HEK293 (cell line): ENCODE results near the gene SPTBN1.

Experiments used
- CTCF ChIA-PET: fragments of 350-600 bp; formaldehyde crosslinking; extraction: SDS; loops from one replicate; lab custom pipeline; 2021; ENCODE audit warnings: antibody characterized with exemption; lab: Yijun Ruan, JAX
- POLR2A ChIA-PET: fragments of 300-600 bp; formaldehyde crosslinking; extraction: SDS; loops from one replicate; lab custom pipeline; 2020; ENCODE audit warnings: antibody characterized with exemption, inconsistent platforms; lab: Yijun Ruan, JAX
- H3K27ac ChIP-seq: fragments of 200-500 bp; sonication (Bioruptor generic); 2 replicates; pipeline ENCODE4 v1.5.1; 2014; ENCODE audit warnings: low read depth, low read length, control low read depth, inconsistent platforms; ENCODE audit errors: extremely low read depth
- H3K36me3 ChIP-seq, 2 experiments: fragments of 200-500 bp in 1 of 2; sonication (Bioruptor generic) in 1 of 2; 1 replicate in 1 of 2; 2 replicates in 1 of 2; pipeline ENCODE4 v1.5.1; 2014 to 2017; ENCODE audit warnings: inconsistent platforms in 2 of 2, low read length in 2 of 2; ENCODE audit not compliant: control insufficient read depth in 2 of 2, insufficient read depth in 1 of 2
- H3K4me1 ChIP-seq: fragments of 200-500 bp; sonication (Bioruptor generic); 2 replicates; pipeline ENCODE4 v1.5.1; 2014; ENCODE audit warnings: mild to moderate bottlenecking, low read length, inconsistent platforms; ENCODE audit not compliant: control insufficient read depth, insufficient read depth
- H3K4me3 ChIP-seq: 2 replicates; pipeline ENCODE4 v1.5.1; 2011; ENCODE audit warnings: low read depth, mild to moderate bottlenecking, control low read depth, low read length, moderate library complexity
- H3K9me3 ChIP-seq: fragments of 200-500 bp; sonication (Bioruptor generic); 2 replicates; pipeline ENCODE4 v1.5.1; 2014; ENCODE audit warnings: low read depth, low read length, inconsistent platforms; ENCODE audit not compliant: control insufficient read depth, insufficient read depth
- ATF2 ChIP-seq: fragments of 450-650 bp; formaldehyde crosslinking; IDR thresholded peaks from 2 replicates; pipeline ENCODE4 v1.5.1; 2016; ENCODE audit warnings: missing biosample characterization, missing genetic modification characterization, low read depth
- FEZF1 ChIP-seq: fragments of 450-650 bp; formaldehyde crosslinking; IDR thresholded peaks from 2 replicates; pipeline ENCODE4 v1.5.1; 2016; ENCODE audit warnings: missing biosample characterization, missing genetic modification characterization
- GLI4 ChIP-seq: fragments of 450-650 bp; formaldehyde crosslinking; IDR thresholded peaks from 2 replicates; pipeline ENCODE4 v1.5.1; 2016; ENCODE audit warnings: missing biosample characterization, missing genetic modification characterization
- HOXC10 ChIP-seq: sonication (generic); formaldehyde crosslinking; IDR thresholded peaks from 2 replicates; pipeline ENCODE4 v1.8.1; 2023; ENCODE audit warnings: mild to moderate bottlenecking, missing genetic modification reagents
- KLF8 ChIP-seq: fragments of 450-650 bp; formaldehyde crosslinking; IDR thresholded peaks from 2 replicates; pipeline ENCODE4 v1.5.1; 2016; ENCODE audit warnings: missing biosample characterization, missing genetic modification characterization
- OSR2 ChIP-seq: fragments of 450-650 bp; formaldehyde crosslinking; IDR thresholded peaks from 2 replicates; pipeline ENCODE4 v1.5.1; 2016; ENCODE audit warnings: missing biosample characterization, missing genetic modification characterization
- REST ChIP-seq: fragments of 450-650 bp; formaldehyde crosslinking; IDR thresholded peaks from 2 replicates; pipeline ENCODE4 v1.5.1; 2016; ENCODE audit warnings: missing biosample characterization, missing genetic modification characterization
- SETDB1 ChIP-seq: IDR thresholded peaks from one replicate; pipeline ENCODE4 v1.6.1; 2017; ENCODE audit warnings: mild to moderate bottlenecking, low read length, moderate library complexity, mixed read lengths; ENCODE audit not compliant: insufficient read length
- TRIM28 ChIP-seq: IDR thresholded peaks from 2 replicates; pipeline ENCODE4 v1.6.1; 2011; ENCODE audit warnings: low read length, control low read depth, borderline replicate concordance
- ZNF140 ChIP-seq: fragments of 450-650 bp; formaldehyde crosslinking; IDR thresholded peaks from 2 replicates; pipeline ENCODE4 v1.5.1; 2016; ENCODE audit warnings: missing biosample characterization, missing genetic modification characterization
- ZNF155 ChIP-seq: fragments of 450-650 bp; formaldehyde crosslinking; IDR thresholded peaks from 2 replicates; pipeline ENCODE4 v1.5.1; 2016; ENCODE audit warnings: missing biosample characterization, missing genetic modification characterization
- ZNF24 ChIP-seq: fragments of 450-650 bp; formaldehyde crosslinking; IDR thresholded peaks from 2 replicates; pipeline ENCODE4 v1.5.1; 2016; ENCODE audit warnings: missing biosample characterization, missing genetic modification characterization
- ZNF248 ChIP-seq: fragments of 450-650 bp; formaldehyde crosslinking; IDR thresholded peaks from 2 replicates; pipeline ENCODE4 v1.5.1; 2017; ENCODE audit warnings: missing biosample characterization, missing genetic modification characterization
- ZNF302 ChIP-seq: fragments of 450-650 bp; formaldehyde crosslinking; IDR thresholded peaks from 2 replicates; pipeline ENCODE4 v1.5.1; 2016; ENCODE audit warnings: missing biosample characterization, missing genetic modification characterization, low read depth
- ZNF311 ChIP-seq: fragments of 450-650 bp; formaldehyde crosslinking; IDR thresholded peaks from 2 replicates; pipeline ENCODE4 v1.5.1; 2017; ENCODE audit warnings: missing biosample characterization, missing genetic modification characterization, borderline replicate concordance
- ZNF350 ChIP-seq: fragments of 450-650 bp; formaldehyde crosslinking; IDR thresholded peaks from 2 replicates; pipeline ENCODE4 v1.5.0; 2017; ENCODE audit warnings: missing biosample characterization, mild to moderate bottlenecking, missing genetic modification characterization
- ZNF394 ChIP-seq: fragments of 450-650 bp; formaldehyde crosslinking; IDR thresholded peaks from 2 replicates; pipeline ENCODE4 v1.5.1; 2016; ENCODE audit warnings: missing biosample characterization, missing genetic modification characterization, mild to moderate bottlenecking, moderate library complexity, borderline replicate concordance
- ZNF529 ChIP-seq: fragments of 450-650 bp; formaldehyde crosslinking; IDR thresholded peaks from 2 replicates; pipeline ENCODE4 v1.5.1; 2017; ENCODE audit warnings: missing genetic modification characterization, missing biosample characterization; ENCODE audit not compliant: insufficient replicate concordance
- ZNF560 ChIP-seq: fragments of 450-650 bp; formaldehyde crosslinking; IDR thresholded peaks from 2 replicates; pipeline ENCODE4 v1.5.1; 2017; ENCODE audit warnings: missing biosample characterization, missing genetic modification characterization, borderline replicate concordance
- ZNF692 ChIP-seq: fragments of 450-650 bp; formaldehyde crosslinking; IDR thresholded peaks from 2 replicates; pipeline ENCODE4 v1.5.1; 2016; ENCODE audit warnings: missing biosample characterization, missing genetic modification characterization
- TF ChIP-seq, protein P1 (sequence below): fragments of 450-650 bp; IDR thresholded peaks from 2 replicates; pipeline ENCODE4 v1.5.1; 2018; ENCODE audit warnings: missing biosample characterization, missing genetic modification characterization
- TF ChIP-seq, protein P2 (sequence below): fragments of 450-650 bp; formaldehyde crosslinking; IDR thresholded peaks from 2 replicates; pipeline ENCODE4 v1.5.1; 2016; ENCODE audit warnings: missing biosample characterization, missing genetic modification characterization, borderline replicate concordance

SPTBN1 gene

DNA sequence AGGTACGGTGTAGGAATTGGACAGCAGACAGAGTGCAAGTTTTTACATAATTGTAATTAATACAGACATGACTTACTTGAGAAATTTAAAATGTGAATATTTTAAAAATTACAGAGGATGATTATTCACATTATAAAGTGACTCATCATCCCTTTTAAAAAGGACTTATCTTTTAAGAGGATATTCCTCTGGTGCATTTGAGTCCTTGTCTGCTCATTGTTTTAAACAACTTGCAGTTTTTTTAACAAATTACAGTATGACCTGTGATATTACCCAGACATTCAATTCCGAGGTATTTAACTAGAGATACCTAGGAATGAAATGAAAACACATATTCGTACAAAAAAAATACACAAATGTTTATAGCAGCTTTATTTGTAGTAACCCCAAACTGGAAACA is 38.0 kb downstream of the SPTBN1 start:
- Histone ChIP-seq H3K36me3 (no peaks in the 10 kb centered on the region; a peak in 1 of 3 replicates), H3K27ac (no peak overlapping the region), H3K4me3 (no peak overlapping the region), H3K4me1 (peaks cover 7% of the 10 kb centered on the region), H3K9me3 (no peaks in the 10 kb centered on the region)
- no peak for TF ChIP-seq ZNF302 (tag by site-specific recombination)
- peak; percentile 38; the same call in 1 of the 2 replicates for TF ChIP-seq REST
- TF ChIP-seq, protein P1, sequence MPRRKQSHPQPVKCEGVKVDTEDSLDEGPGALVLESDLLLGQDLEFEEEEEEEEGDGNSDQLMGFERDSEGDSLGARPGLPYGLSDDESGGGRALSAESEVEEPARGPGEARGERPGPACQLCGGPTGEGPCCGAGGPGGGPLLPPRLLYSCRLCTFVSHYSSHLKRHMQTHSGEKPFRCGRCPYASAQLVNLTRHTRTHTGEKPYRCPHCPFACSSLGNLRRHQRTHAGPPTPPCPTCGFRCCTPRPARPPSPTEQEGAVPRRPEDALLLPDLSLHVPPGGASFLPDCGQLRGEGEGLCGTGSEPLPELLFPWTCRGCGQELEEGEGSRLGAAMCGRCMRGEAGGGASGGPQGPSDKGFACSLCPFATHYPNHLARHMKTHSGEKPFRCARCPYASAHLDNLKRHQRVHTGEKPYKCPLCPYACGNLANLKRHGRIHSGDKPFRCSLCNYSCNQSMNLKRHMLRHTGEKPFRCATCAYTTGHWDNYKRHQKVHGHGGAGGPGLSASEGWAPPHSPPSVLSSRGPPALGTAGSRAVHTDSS (tag by site-specific recombination), result no peak
- TF ChIP-seq SETDB1, result no peak
- no peak for TF ChIP-seq ATF2 (tag by site-specific recombination)
- TF ChIP-seq ZNF394 (tag by site-specific recombination), result no peak
- ChIA-PET CTCF (interaction anchor here (3.9 kb wide), 1 partner anchor 8 kb away, joined by 12 read pairs; no protein-coding TSS in a partner anchor), POLR2A (no interaction called here)

DNA sequence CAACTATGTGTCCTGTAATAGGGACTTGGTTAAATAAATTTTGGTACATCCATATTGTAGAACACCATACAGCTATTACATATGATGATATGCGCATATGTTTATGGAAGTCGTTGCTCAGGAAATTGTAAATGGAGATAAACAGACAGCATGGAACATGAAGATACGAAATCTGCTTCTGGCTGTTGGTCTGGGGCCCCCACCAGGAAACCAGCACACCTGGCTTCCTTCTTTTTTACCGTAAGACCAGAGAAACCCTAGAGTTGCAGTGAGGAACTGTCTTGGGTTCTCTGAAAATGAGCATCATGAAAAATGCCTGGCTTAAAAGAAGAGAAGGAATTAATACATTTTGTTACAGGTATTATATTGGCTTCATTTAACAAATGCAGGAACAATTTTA is 40.8 kb downstream of the SPTBN1 start:
- Histone ChIP-seq H3K36me3 (no peaks in the 10 kb centered on the region; a peak in 1 of 3 replicates), H3K27ac (no peak overlapping the region), H3K4me3 (no peak overlapping the region), H3K4me1 (peaks cover 7% of the 10 kb centered on the region), H3K9me3 (no peaks in the 10 kb centered on the region)
- no peak for TF ChIP-seq GLI4
- no peak for TF ChIP-seq HOXC10 (CRISPR knock-in tag)
- TF ChIP-seq ZNF350, result no peak
- TF ChIP-seq TRIM28, result no peak
- TF ChIP-seq ZNF311 (tag by site-specific recombination), result no peak
- no peak for TF ChIP-seq KLF8 (tag by site-specific recombination)
- TF ChIP-seq, protein P2, sequence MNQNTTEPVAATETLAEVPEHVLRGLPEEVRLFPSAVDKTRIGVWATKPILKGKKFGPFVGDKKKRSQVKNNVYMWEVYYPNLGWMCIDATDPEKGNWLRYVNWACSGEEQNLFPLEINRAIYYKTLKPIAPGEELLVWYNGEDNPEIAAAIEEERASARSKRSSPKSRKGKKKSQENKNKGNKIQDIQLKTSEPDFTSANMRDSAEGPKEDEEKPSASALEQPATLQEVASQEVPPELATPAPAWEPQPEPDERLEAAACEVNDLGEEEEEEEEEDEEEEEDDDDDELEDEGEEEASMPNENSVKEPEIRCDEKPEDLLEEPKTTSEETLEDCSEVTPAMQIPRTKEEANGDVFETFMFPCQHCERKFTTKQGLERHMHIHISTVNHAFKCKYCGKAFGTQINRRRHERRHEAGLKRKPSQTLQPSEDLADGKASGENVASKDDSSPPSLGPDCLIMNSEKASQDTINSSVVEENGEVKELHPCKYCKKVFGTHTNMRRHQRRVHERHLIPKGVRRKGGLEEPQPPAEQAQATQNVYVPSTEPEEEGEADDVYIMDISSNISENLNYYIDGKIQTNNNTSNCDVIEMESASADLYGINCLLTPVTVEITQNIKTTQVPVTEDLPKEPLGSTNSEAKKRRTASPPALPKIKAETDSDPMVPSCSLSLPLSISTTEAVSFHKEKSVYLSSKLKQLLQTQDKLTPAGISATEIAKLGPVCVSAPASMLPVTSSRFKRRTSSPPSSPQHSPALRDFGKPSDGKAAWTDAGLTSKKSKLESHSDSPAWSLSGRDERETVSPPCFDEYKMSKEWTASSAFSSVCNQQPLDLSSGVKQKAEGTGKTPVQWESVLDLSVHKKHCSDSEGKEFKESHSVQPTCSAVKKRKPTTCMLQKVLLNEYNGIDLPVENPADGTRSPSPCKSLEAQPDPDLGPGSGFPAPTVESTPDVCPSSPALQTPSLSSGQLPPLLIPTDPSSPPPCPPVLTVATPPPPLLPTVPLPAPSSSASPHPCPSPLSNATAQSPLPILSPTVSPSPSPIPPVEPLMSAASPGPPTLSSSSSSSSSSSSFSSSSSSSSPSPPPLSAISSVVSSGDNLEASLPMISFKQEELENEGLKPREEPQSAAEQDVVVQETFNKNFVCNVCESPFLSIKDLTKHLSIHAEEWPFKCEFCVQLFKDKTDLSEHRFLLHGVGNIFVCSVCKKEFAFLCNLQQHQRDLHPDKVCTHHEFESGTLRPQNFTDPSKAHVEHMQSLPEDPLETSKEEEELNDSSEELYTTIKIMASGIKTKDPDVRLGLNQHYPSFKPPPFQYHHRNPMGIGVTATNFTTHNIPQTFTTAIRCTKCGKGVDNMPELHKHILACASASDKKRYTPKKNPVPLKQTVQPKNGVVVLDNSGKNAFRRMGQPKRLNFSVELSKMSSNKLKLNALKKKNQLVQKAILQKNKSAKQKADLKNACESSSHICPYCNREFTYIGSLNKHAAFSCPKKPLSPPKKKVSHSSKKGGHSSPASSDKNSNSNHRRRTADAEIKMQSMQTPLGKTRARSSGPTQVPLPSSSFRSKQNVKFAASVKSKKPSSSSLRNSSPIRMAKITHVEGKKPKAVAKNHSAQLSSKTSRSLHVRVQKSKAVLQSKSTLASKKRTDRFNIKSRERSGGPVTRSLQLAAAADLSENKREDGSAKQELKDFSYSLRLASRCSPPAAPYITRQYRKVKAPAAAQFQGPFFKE, result no peak
- TF ChIP-seq FEZF1 (tag by site-specific recombination), result no peak
- no peak for TF ChIP-seq ZNF155 (tag by site-specific recombination)
- TF ChIP-seq ZNF692 (tag by site-specific recombination), result no peak
- TF ChIP-seq ZNF529 (tag by site-specific recombination), result no peak
- no peak for TF ChIP-seq OSR2 (tag by site-specific recombination)
- TF ChIP-seq ZNF24 (tag by site-specific recombination), result no peak
- TF ChIP-seq ZNF560 (tag by site-specific recombination), result no peak
- TF ChIP-seq ZNF248 (tag by site-specific recombination), result no peak
- no peak for TF ChIP-seq ZNF140 (tag by site-specific recombination)
- ChIA-PET CTCF (interaction anchor here (0.9 to 1.7 kb wide), 3 partner anchors 11 to 289 kb away, joined by 3 to 4 read pairs (median 4); no protein-coding TSS in a partner anchor), POLR2A (no interaction called here)
